Cardiac fibroblast (primary cell): Measurements from ENCODE around the gene TBCCD1.

ENCODE experiments used
- DNase-seq, 2 donors: peaks; one replicate each; pipeline versions ENCODE4 v3.0.0 to v3.0.0-alpha.2; 2010; ENCODE audit warnings: low read depth in 2 of 2
- H3K4me3 ChIP-seq, 2 donors: replicated peaks in 1 of 2; 1 replicate in 1 of 2; 2 replicates in 1 of 2; pipeline ENCODE4 v1.5.1; 2011; ENCODE audit warnings: low read depth in 2 of 2, low read length in 2 of 2, mild to moderate bottlenecking in 2 of 2, moderate library complexity in 1 of 2
- CTCF ChIP-seq: IDR thresholded peaks from one replicate; pipeline ENCODE4 v1.5.1; 2011; ENCODE audit warnings: low read depth, mild to moderate bottlenecking, low read length, inconsistent platforms

Gene TBCCD1

GRCh38 chr3:186603159-186603558, 36.0 kb upstream of the TBCCD1 start:
- TF ChIP-seq CTCF, result no peak
- H3K4me3 ChIP-seq, result no peak overlapping the region
- no peak for DNase-seq

GRCh38 chr3:186600896-186601295, 33.8 kb upstream of the TBCCD1 start:
- no peak overlapping the region for H3K4me3 ChIP-seq
- no peak for DNase-seq
- no peak for TF ChIP-seq CTCF

GRCh38 chr3:186599785-186600166, 32.6 kb upstream of the TBCCD1 start:
- H3K4me3 ChIP-seq, result no peak overlapping the region
- no peak for TF ChIP-seq CTCF
- no peak for DNase-seq

GRCh38 chr3:186599142-186599784, 32.1 kb upstream of the TBCCD1 start:
- no peak for TF ChIP-seq CTCF
- no peak for DNase-seq
- H3K4me3 ChIP-seq, result no peak overlapping the region

GRCh38 chr3:186598794-186599141, 31.6 kb upstream of the TBCCD1 start:
- no peak overlapping the region for H3K4me3 ChIP-seq
- DNase-seq, result no peak
- no peak for TF ChIP-seq CTCF

- DNase-seq, result peak; percentile 60 to 77
- no peak for TF ChIP-seq CTCF
- no peak overlapping the region for H3K4me3 ChIP-seq
Measured at GRCh38 chr3:186598108-186598784, 31.1 kb upstream of the TBCCD1 start.
